HAP-1 (cell line): ENCODE measurements around the gene GRPEL1.

ENCODE experiments used
- DNase-seq, 2 experiments: peaks; one replicate each; pipeline ENCODE4 v3.0.0-alpha.2; 2016 to 2020; ENCODE audit warnings: low spot score in 2 of 2
- H3K27me3 ChIP-seq: fragments of 250-450 bp; sonication (Bioruptor Pico); 2 replicates; pipeline ENCODE4 v1.5.1; 2020; ENCODE audit warnings: low read depth, mild to moderate bottlenecking, moderate library complexity
- H3K36me3 ChIP-seq: fragments of 250-450 bp; sonication (Bioruptor Pico); replicated peaks from 2 replicates; pipeline ENCODE4 v1.5.1; 2020; ENCODE audit warnings: mild to moderate bottlenecking
- H3K4me1 ChIP-seq: fragments of 250-450 bp; sonication (Bioruptor Pico); 2 replicates; pipeline ENCODE4 v1.5.1; 2020; ENCODE audit warnings: mild to moderate bottlenecking
- H3K4me3 ChIP-seq: fragments of 250-450 bp; sonication (Bioruptor Pico); 2 replicates; pipeline ENCODE4 v1.5.1; 2020; ENCODE audit warnings: mild to moderate bottlenecking, moderate library complexity
- H3K9me3 ChIP-seq: fragments of 250-450 bp; sonication (Bioruptor Pico); 2 replicates; pipeline ENCODE4 v1.5.1; 2020; ENCODE audit warnings: mild to moderate bottlenecking, moderate library complexity
- in situ Hi-C: fragments of 300-500 bp; cut with MboI; formaldehyde crosslinking; loops from 3 replicates; pipeline ENCODE4 v1.14.3; 2020; ENCODE audit warnings: low sequenced_read_pairs, inconsistent platforms, mixed read lengths

GRPEL1 gene

DNA sequence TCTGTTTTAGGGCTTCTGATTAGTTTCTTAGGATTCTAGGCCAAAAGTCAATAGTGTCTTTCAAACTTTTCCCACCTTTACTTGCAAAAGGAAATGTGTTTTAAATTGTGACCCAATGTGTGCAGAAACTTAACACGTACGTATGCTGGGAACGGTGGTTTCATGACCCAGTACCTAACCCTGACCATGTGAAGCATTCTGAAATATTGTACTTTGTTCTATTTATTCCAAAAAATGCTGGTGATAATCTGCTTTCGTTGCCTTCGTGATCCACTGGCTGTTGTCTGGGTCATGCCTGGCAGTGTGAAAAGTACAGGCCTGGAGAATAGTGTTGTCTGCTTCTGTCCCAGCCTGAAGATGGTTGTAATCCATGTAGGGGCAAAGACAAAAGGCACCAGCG is 51.4 kb downstream of the GRPEL1 start:
- in situ Hi-C loops, result no loop called here
- H3K36me3 ChIP-seq, result peaks cover 74% of the 10 kb centered on the region

GRCh38 chr4:7016086-7016485 is 51.8 kb downstream of the GRPEL1 start:
- H3K36me3 ChIP-seq, result peaks cover 76% of the 10 kb centered on the region
- in situ Hi-C loops, result no loop called here
- no peaks in the 10 kb centered on the region for H3K27me3 ChIP-seq

More for the DNA sequence above, 51.4 kb downstream of the GRPEL1 start:
- Histone ChIP-seq H3K4me1 (no peaks in the 10 kb centered on the region), H3K4me3 (no peak overlapping the region), H3K27me3 (no peaks in the 10 kb centered on the region), H3K9me3 (no peaks in the 10 kb centered on the region)
- no peak for DNase-seq

DNA sequence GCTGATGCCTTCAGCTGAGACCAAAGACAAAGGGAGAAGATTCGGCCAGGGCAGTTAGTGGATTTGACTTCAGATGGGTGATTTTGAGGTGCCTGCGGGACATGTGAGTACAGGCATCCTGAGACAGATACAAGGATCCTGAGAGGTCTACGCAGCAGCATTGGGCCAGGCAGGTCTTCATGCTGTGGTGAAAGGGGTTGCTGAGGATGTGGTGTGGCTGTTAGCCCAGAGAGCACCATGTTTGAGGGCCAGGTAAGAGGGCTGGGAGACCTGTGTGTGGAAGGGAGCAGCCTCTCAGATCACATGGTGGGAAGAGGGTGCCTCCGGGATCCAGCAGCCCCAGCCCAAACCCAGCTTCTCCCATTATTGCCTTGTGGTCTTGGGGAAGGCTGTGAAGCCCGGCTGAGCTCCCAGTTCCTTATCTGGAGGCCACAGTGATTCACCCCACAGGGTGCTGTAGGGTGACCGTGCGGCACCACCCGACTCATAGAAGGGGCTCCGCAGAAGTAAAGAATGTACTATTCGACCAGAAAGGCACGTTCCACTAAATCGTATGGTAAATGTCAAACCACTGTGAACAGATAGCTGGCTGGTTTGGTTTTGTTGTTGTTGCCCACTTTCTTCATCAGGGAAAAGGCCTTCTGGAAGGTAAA is 52.4 kb downstream of the GRPEL1 start:
- in situ Hi-C loops, result no loop called here
- no peak overlapping the region for H3K4me3 ChIP-seq
- H3K27me3 ChIP-seq, result no peaks in the 10 kb centered on the region
- no peak for DNase-seq
- H3K36me3 ChIP-seq, result peaks cover 78% of the 10 kb centered on the region
- no peaks in the 10 kb centered on the region for H3K4me1 ChIP-seq
- H3K9me3 ChIP-seq, result no peaks in the 10 kb centered on the region

More at GRCh38 chr4:7016086-7016485, 51.8 kb downstream of the GRPEL1 start:
- H3K9me3 ChIP-seq, result no peaks in the 10 kb centered on the region
- no peak overlapping the region for H3K4me3 ChIP-seq
- no peak for DNase-seq
- H3K4me1 ChIP-seq, result no peaks in the 10 kb centered on the region

- H3K4me3 ChIP-seq, result no peak overlapping the region
- in situ Hi-C loops, result no loop called here
- no peak for DNase-seq
- no peaks in the 10 kb centered on the region for H3K27me3 ChIP-seq
- no peaks in the 10 kb centered on the region for H3K9me3 ChIP-seq
- H3K36me3 ChIP-seq, result peaks cover 85% of the 10 kb centered on the region
- no peaks in the 10 kb centered on the region for H3K4me1 ChIP-seq
Observed at GRCh38 chr4:7014815-7015214, 53.0 kb downstream of the GRPEL1 start.

GRCh38 chr4:7013175-7013574 is 54.7 kb downstream of the GRPEL1 start:
- in situ Hi-C loops, result no loop called here
- H3K4me3 ChIP-seq, result no peak overlapping the region
- H3K27me3 ChIP-seq, result no peaks in the 10 kb centered on the region
- DNase-seq, result no peak
- no peaks in the 10 kb centered on the region for H3K4me1 ChIP-seq
- peaks cover 89% of the 10 kb centered on the region for H3K36me3 ChIP-seq
- no peaks in the 10 kb centered on the region for H3K9me3 ChIP-seq

- H3K36me3 ChIP-seq, result peaks cover 86% of the 10 kb centered on the region
- H3K27me3 ChIP-seq, result no peaks in the 10 kb centered on the region
- in situ Hi-C loops, result no loop called here
- DNase-seq, result no peak
- no peak overlapping the region for H3K4me3 ChIP-seq
- no peaks in the 10 kb centered on the region for H3K9me3 ChIP-seq
- H3K4me1 ChIP-seq, result no peaks in the 10 kb centered on the region
Observed at GRCh38 chr4:7009564-7009963, 58.3 kb downstream of the GRPEL1 start.
